ENCODE results near the gene ALDH1B1. TPM values are rescaled to one million over a fixed set of nuclear protein-coding genes. Genes with fewer than 3 reads are reported as not detected.
"Not testable (repeated sequence)": the region's sequence is repeated elsewhere in the genome, so short reads cannot be mapped to it uniquely, and the experiment has no call there.

Gene ALDH1B1
- total and polyA plus RNA-seq, 2 donors, result 6.7 to 15.0 TPM

DNA sequence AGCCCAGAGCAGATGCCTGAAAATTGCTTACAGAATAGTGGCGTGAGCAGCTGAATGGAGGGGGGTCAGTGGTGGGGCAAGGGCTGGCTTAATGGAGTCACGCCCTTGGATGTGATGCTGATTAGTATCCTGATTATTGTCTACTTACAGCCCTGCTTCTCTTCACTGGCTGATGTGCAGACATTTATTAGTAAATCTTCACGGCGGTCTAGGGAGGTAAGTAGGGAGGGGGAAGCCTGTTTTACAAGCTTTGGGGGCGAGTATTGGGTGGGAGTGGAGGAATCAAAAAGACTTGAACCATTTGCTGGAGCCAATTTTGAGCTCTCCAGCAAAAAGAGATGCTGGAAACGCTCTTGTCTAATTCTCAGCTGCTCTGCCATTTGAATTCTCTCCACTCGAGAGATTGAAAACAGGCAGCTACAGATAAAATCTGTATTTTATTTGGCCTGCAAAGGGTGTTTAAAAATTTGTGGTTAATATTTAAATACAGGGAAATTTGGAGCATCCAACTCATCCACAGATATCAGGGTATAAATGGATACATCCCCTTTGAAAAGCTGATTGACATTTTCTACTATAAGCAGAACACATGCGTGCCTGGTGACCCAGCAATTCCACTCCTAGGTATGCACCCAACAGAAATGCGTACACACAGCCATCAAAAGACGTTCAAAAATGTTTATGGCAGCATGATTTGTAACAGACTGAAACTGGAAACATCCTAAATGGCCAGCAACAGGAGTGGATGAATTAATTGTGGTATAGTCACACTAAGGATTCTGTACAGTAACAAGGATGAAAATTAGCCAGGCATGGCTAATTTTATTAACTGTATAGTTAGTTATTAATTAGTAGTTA lies 19.5 kb upstream of the ALDH1B1 start:
- Histone ChIP-seq H3K9me3 (ENCODE audit: control insufficient read depth in 2 of 2, insufficient read depth in 1 of 2, low read length in 1 of 2) (no peaks in the 10 kb centered on the region), H3K27me3 (ENCODE audit: control insufficient read depth in 2 of 2, insufficient read depth in 1 of 2, low read length in 1 of 2) (peaks cover 0 to 9% of the 10 kb centered on the region in 2 donors), H3K4me1 (ENCODE audit: control insufficient read depth in 2 of 2, insufficient read depth in 2 of 2, low read length in 2 of 2) (no peaks in the 10 kb centered on the region), H3K4me3 (ENCODE audit: low read length in 2 of 2) (no peak overlapping the region), H3K36me3 (ENCODE audit: control insufficient read depth in 2 of 2, insufficient read depth in 2 of 2, low read length in 1 of 2) (no peaks in the 10 kb centered on the region), H3K27ac (ENCODE audit: low read depth in 1 of 2, low read length in 1 of 2) (no peak overlapping the region)
- DNase-seq (ENCODE audit: low read depth in 6 of 9, low spot score in 9 of 9), result no peak
- 91% methylated on average over 10 of the region's 10 CpGs for WGBS

DNA sequence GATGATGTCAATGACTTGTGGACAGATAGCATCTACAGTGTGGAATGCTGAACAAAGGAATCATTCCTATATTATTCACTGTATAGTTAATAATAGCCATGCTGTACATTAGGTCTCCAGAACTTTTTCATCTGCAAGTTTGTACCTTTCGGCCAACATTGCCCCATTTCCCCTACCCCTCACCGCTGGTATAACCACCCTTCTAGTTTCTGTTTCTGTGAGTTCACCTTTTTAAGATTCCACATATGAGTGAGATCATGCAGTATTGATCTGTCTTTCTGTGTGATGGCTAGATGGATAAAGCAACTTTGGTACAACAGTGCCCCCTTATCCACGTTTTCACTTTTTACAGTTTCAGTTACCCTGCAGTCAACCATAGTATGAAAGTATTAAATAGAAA lies 18.8 kb upstream of the ALDH1B1 start:
- Histone ChIP-seq H3K27ac (ENCODE audit: low read depth in 1 of 2, low read length in 1 of 2) (no peak overlapping the region), H3K4me1 (ENCODE audit: control insufficient read depth in 2 of 2, insufficient read depth in 2 of 2, low read length in 2 of 2) (no peaks in the 10 kb centered on the region), H3K4me3 (ENCODE audit: low read length in 2 of 2) (no peak overlapping the region), H3K36me3 (ENCODE audit: control insufficient read depth in 2 of 2, insufficient read depth in 2 of 2, low read length in 1 of 2) (no peaks in the 10 kb centered on the region), H3K9me3 (ENCODE audit: control insufficient read depth in 2 of 2, insufficient read depth in 1 of 2, low read length in 1 of 2) (no peaks in the 10 kb centered on the region), H3K27me3 (ENCODE audit: control insufficient read depth in 2 of 2, insufficient read depth in 1 of 2, low read length in 1 of 2) (peaks cover 0 to 9% of the 10 kb centered on the region in 2 donors)
- WGBS, result 87% methylated on average over 3 of the region's 3 CpGs
- no peak for DNase-seq (ENCODE audit: low read depth in 6 of 9, low spot score in 9 of 9)

DNA sequence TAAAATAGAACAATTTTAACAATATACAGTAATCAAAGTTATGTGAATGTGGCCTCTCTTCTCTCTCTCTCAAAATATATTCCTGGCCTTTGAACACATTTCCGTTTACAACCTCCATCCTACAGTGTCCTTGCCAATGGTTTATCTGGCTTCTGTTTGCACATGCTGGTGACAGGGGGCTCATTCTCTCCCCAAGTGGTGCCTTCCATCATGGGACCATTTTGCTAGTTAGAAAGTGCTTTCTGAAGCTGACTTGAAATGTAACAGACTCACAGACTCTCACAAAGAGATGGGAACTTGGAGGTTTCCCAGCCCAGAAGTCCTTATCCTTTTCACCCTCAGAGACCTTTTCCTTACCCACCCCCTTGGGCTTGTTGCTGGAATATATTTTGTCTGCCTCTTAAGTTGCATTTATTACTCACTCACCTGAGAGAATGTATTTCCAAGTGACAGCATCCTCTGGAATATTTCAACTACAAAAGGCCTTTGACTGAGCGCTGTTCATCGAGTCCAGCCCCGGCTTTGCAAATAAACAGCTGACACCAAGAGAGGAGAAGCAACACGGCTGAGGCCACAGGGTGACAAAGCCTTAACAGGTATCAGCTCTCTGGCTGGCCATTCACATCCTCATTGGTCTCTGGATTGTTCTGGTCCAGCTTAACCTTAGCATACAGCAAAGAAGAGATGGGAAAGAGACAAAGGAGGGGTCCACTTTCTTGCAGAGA lies 17.5 kb upstream of the ALDH1B1 start:
- no peak for DNase-seq (ENCODE audit: low read depth in 6 of 9, low spot score in 9 of 9)
- no peaks in the 10 kb centered on the region for H3K4me1 ChIP-seq (ENCODE audit: control insufficient read depth in 2 of 2, insufficient read depth in 2 of 2, low read length in 2 of 2)
- peaks cover 0 to 9% of the 10 kb centered on the region in 2 donors for H3K27me3 ChIP-seq (ENCODE audit: control insufficient read depth in 2 of 2, insufficient read depth in 1 of 2, low read length in 1 of 2)
- no peaks in the 10 kb centered on the region for H3K9me3 ChIP-seq (ENCODE audit: control insufficient read depth in 2 of 2, insufficient read depth in 1 of 2, low read length in 1 of 2)
- no peaks in the 10 kb centered on the region for H3K36me3 ChIP-seq (ENCODE audit: control insufficient read depth in 2 of 2, insufficient read depth in 2 of 2, low read length in 1 of 2)
- 93% methylated on average over 5 of the region's 5 CpGs for WGBS
- H3K27ac ChIP-seq (ENCODE audit: low read depth in 1 of 2, low read length in 1 of 2), result no peak overlapping the region
- no peak overlapping the region for H3K4me3 ChIP-seq (ENCODE audit: low read length in 2 of 2)

DNA sequence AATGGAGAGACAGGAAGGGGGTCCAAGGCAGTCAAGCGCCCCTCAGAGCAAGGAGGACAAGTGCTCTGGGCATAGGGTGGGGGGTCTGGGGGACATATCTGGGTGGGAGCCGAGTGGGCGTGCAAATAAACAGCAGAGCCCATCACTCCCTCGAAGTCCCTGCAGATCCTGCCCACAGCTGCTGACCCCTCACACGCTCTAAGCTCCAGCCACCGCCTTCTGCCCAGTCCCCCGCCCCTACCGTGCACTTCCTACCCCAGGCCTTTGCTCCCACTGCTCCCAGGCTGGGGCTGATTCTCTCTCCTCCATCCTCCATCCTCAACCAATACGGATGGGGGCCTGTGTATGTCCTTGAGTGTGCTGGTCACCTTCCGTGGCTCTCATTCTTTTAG lies 16.9 kb upstream of the ALDH1B1 start:
- Histone ChIP-seq H3K27me3 (ENCODE audit: control insufficient read depth in 2 of 2, insufficient read depth in 1 of 2, low read length in 1 of 2) (peaks cover 0 to 9% of the 10 kb centered on the region in 2 donors), H3K36me3 (ENCODE audit: control insufficient read depth in 2 of 2, insufficient read depth in 2 of 2, low read length in 1 of 2) (no peaks in the 10 kb centered on the region), H3K4me1 (ENCODE audit: control insufficient read depth in 2 of 2, insufficient read depth in 2 of 2, low read length in 2 of 2) (no peaks in the 10 kb centered on the region), H3K4me3 (ENCODE audit: low read length in 2 of 2) (no peak overlapping the region), H3K27ac (ENCODE audit: low read depth in 1 of 2, low read length in 1 of 2) (no peak overlapping the region), H3K9me3 (ENCODE audit: control insufficient read depth in 2 of 2, insufficient read depth in 1 of 2, low read length in 1 of 2) (no peaks in the 10 kb centered on the region)
- WGBS, result 93% methylated on average over 10 of the region's 10 CpGs
- no peak for DNase-seq (ENCODE audit: low read depth in 6 of 9, low spot score in 9 of 9)

DNA sequence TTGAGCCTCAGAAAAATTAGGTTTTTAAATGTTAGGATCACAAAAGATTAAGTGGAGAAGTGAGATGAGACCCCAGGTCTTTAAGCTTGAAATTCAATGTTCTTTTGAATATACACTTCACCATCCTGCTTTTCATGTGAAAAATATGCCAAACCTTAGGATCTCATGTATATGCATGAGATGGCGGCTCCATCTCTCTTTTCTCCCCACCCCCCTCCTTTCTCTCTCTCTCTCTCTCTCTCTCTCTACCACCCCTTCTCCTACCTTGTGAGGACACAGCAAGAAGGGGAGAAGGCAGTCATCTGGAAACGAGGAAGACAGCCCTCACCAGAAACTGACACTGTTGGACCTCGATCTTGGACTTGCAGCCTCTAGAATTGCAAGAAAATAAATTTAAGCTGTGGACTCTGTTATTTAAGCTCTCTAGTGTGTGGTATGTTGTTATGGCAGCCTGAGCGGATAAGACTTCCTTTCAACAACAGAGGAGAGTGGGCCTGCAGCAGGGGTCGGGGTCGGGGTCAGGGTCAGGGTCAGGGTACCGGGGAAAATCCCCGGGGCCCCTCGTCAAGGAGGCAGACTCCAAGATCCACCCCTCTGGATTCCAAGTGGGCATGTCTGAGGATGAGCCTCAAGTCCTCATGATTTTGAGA lies 16.4 kb upstream of the ALDH1B1 start:
- peaks cover 0 to 9% of the 10 kb centered on the region in 2 donors for H3K27me3 ChIP-seq (ENCODE audit: control insufficient read depth in 2 of 2, insufficient read depth in 1 of 2, low read length in 1 of 2)
- no peak overlapping the region for H3K27ac ChIP-seq (ENCODE audit: low read depth in 1 of 2, low read length in 1 of 2)
- no peaks in the 10 kb centered on the region for H3K36me3 ChIP-seq (ENCODE audit: control insufficient read depth in 2 of 2, insufficient read depth in 2 of 2, low read length in 1 of 2)
- no peaks in the 10 kb centered on the region for H3K4me1 ChIP-seq (ENCODE audit: control insufficient read depth in 2 of 2, insufficient read depth in 2 of 2, low read length in 2 of 2)
- H3K4me3 ChIP-seq (ENCODE audit: low read length in 2 of 2), result no peak overlapping the region
- WGBS, result 84% methylated on average over 9 of the region's 9 CpGs
- H3K9me3 ChIP-seq (ENCODE audit: control insufficient read depth in 2 of 2, insufficient read depth in 1 of 2, low read length in 1 of 2), result no peaks in the 10 kb centered on the region
- DNase-seq (ENCODE audit: low read depth in 6 of 9, low spot score in 9 of 9), result no peak

DNA sequence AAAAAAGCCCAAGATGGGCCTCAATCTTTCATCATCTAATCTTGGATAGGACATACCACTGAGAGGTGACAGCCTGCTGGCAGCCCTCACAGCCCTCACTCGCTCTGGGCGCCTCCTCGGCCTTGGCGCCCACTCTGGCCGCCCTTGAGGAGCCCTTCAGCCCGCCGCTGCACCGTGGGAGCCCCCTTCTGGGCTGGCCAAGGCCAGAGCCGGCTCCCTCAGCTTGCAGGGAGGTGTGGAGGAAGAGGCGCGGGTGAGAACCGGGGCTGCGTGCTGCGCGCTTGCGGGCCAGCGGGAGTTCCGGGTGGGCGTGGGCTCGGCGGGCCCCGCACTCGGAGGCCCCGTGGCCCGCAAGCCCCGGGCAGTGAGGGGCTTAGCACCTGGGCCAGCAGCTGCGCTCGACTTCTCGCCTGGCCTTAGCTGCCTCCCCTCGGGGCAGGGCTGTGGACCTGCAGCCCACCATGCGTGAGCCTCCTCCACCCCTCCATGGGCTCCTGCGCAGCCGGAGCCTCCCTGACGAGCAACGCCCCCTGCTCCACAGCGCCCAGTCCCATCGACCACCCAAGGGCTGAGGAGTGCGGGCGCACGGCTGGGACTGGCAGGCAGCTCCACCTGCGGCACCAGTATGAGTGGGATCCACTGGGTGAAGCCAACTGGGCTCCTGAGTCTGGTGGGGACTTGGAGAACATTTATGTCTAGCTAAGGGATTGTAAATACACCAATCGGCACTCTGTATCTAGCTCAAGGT lies 15.0 kb upstream of the ALDH1B1 start:
- WGBS, result 99% methylated on average over 42 of the region's 42 CpGs
- not testable (repeated sequence) for H3K27ac ChIP-seq (ENCODE audit: low read depth in 1 of 2, low read length in 1 of 2)

DNA sequence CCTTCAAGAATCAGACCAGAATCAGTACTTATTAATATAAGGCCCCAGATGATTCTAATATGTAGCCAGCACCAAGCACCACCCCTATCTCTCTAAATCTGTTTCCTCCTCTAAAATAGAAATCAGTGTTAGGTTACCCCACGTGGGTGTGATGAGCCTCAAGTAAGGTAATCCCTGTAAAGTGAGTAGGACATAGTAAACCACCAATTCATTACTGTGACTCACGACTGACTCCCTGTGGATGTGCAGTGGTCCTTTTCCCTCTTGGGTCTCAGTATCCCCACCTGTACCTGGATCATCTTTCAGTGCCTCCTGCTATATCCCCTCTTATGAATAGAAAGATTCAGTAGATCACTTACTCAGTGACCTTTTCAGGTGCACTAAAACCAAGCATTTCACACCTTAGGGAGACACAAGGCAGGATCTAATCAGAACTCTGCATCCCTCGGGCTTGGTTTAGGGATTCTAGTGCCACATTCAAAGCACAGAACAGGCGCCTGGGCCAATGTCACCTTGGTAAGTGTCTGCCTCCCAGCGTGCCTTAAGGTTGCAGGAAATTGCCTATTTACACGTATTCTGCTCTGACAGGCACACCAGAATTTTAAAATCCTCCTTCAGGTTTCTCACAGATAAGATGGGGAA lies 12.2 kb upstream of the ALDH1B1 start:
- Histone ChIP-seq H3K27me3 (ENCODE audit: control insufficient read depth in 2 of 2, insufficient read depth in 1 of 2, low read length in 1 of 2) (peaks cover 0 to 2% of the 10 kb centered on the region in 2 donors), H3K4me1 (ENCODE audit: control insufficient read depth in 2 of 2, insufficient read depth in 2 of 2, low read length in 2 of 2) (no peaks in the 10 kb centered on the region), H3K36me3 (ENCODE audit: control insufficient read depth in 2 of 2, insufficient read depth in 2 of 2, low read length in 1 of 2) (no peaks in the 10 kb centered on the region), H3K27ac (ENCODE audit: low read depth in 1 of 2, low read length in 1 of 2) (no peak overlapping the region), H3K4me3 (ENCODE audit: low read length in 2 of 2) (no peak overlapping the region), H3K9me3 (ENCODE audit: control insufficient read depth in 2 of 2, insufficient read depth in 1 of 2, low read length in 1 of 2) (peaks cover 0 to 9% of the 10 kb centered on the region in 2 donors)
- no peak for DNase-seq (ENCODE audit: low read depth in 6 of 9, low spot score in 9 of 9)
- 94% methylated on average over 6 of the region's 6 CpGs for WGBS

More for the DNA sequence above, 15.0 kb upstream of the ALDH1B1 start:
- H3K4me3 ChIP-seq (ENCODE audit: low read length in 2 of 2); H3K4me1 ChIP-seq (ENCODE audit: control insufficient read depth in 2 of 2, insufficient read depth in 2 of 2, low read length in 2 of 2); DNase-seq (ENCODE audit: low read depth in 6 of 9, low spot score in 9 of 9); H3K27me3 ChIP-seq (ENCODE audit: control insufficient read depth in 2 of 2, insufficient read depth in 1 of 2, low read length in 1 of 2); H3K9me3 ChIP-seq (ENCODE audit: control insufficient read depth in 2 of 2, insufficient read depth in 1 of 2, low read length in 1 of 2); H3K36me3 ChIP-seq (ENCODE audit: control insufficient read depth in 2 of 2, insufficient read depth in 2 of 2, low read length in 1 of 2): not testable (repeated sequence)

DNA sequence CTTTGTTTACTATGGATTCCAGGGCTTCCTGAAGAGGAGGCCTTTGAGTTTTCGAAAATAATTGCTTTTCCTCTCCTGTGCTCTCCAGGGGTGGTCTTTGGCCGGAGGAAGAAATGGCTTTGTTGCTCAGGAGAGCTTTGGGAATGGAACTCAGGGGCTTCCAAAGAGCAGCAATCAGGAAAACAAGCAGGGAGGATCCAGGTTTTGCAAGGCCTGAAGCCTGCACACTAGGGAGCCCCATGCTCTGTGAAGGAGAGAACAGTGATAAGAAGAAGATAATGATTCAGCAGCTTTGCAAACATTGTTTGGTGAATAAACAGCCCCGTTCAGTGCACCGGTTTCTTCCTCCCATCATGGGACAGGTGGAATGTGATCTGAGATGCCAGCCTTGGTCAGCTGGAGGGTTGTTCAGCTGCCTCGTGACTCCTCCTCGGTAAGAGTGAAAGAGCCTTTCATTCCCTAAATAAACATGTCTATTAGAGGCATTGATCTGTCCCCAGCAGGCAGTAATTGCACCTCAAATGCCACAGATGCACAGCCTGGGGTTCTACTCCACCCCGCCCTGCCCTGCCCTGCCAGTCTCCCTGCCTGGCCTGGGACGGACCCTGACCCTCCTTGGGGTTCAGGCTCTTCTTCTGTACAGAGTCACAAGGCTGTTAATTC lies 11.5 kb upstream of the ALDH1B1 start:
- H3K27me3 ChIP-seq (ENCODE audit: control insufficient read depth in 2 of 2, insufficient read depth in 1 of 2, low read length in 1 of 2), result peaks cover 0 to 2% of the 10 kb centered on the region in 2 donors
- H3K9me3 ChIP-seq (ENCODE audit: control insufficient read depth in 2 of 2, insufficient read depth in 1 of 2, low read length in 1 of 2), result peaks cover 0 to 10% of the 10 kb centered on the region in 2 donors
- 90% methylated on average over 8 of the region's 8 CpGs for WGBS
- no peak for DNase-seq (ENCODE audit: low read depth in 6 of 9, low spot score in 9 of 9)
- no peak overlapping the region for H3K4me3 ChIP-seq (ENCODE audit: low read length in 2 of 2)
- no peaks in the 10 kb centered on the region for H3K36me3 ChIP-seq (ENCODE audit: control insufficient read depth in 2 of 2, insufficient read depth in 2 of 2, low read length in 1 of 2)
- no peaks in the 10 kb centered on the region for H3K4me1 ChIP-seq (ENCODE audit: control insufficient read depth in 2 of 2, insufficient read depth in 2 of 2, low read length in 2 of 2)
- no peak overlapping the region for H3K27ac ChIP-seq (ENCODE audit: low read depth in 1 of 2, low read length in 1 of 2)
